HCT116 (cell line): ENCODE results near the gene GPR52. TPM values are rescaled to one million over a fixed set of nuclear protein-coding genes. Genes with fewer than 3 reads are reported as not detected.

ENCODE experiments used
- ATAC-seq: fragments of 200-7000 bp; cut with Tn5 transposase; 2 replicates; pipeline ENCODE4 v1.9.1; 2020; ENCODE audit warnings: mild to moderate bottlenecking, moderate library complexity
- BruUV-seq: library from RNA; stranded (reverse); fragments of 400-500 nt; replicated peaks from 2 replicates; lab custom pipeline; 2021; lab: Mats Ljungman, UMichigan
- CTCF ChIA-PET: fragments of 300-600 bp; sonication (Branson Sonifier 250); formaldehyde crosslinking; loops from one replicate; lab custom pipeline; 2021; ENCODE audit warnings: antibody characterized with exemption; lab: Charles Lee
- POLR2A ChIA-PET: fragments of 300-600, 350-600 bp; sonication (Branson Sonifier 250); formaldehyde crosslinking; loops from one replicate; lab custom pipeline; 2021; ENCODE audit warnings: antibody characterized with exemption; lab: Charles Lee
- RAD21 ChIA-PET, 2 experiments: fragments of 300-600 bp; sonication (Branson Sonifier 250); formaldehyde crosslinking; loops; one replicate each; lab custom pipeline; 2023; ENCODE audit warnings: low total read pairs in 2 of 2; ENCODE audit not compliant: uncharacterized antibody in 2 of 2, unreplicated experiment in 2 of 2, low non-redundant PET in 1 of 2; lab: Charles Lee
- DNase-seq: peaks from one replicate; pipeline ENCODE4 v3.0.0-alpha.2; 2010; ENCODE audit warnings: low read depth, low spot score
- H2AFZ ChIP-seq: fragments of 200-600 bp; shearing (Covaris generic), sonication (generic); 2 replicates; pipeline ENCODE4 v1.6.1; 2017; ENCODE audit warnings: low read depth, mixed run types, mixed read lengths, antibody characterized with exemption, low read length; ENCODE audit not compliant: poor library complexity, severe bottlenecking
- H3K27ac ChIP-seq: 2 replicates; pipeline ENCODE4 v1.5.1; 2012; ENCODE audit warnings: low read depth, low read length
- H3K27me3 ChIP-seq: fragments of 200-600 bp; sonication (generic); 2 replicates; pipeline ENCODE4 v1.6.1; 2016; ENCODE audit warnings: mixed run types, low read length, mixed read lengths; ENCODE audit not compliant: insufficient read depth
- H3K36me3 ChIP-seq, 2 experiments: fragments of 200-500 bp in 1 of 2; fragments of 200-600 bp in 1 of 2; sonication (Bioruptor generic) in 1 of 2; sonication (generic) in 1 of 2; 2 replicates each; pipeline versions ENCODE4 v1.5.1 to v1.6.1; 2014 to 2016; ENCODE audit warnings: low read length in 2 of 2, inconsistent platforms in 1 of 2, mixed read lengths in 1 of 2, mixed run types in 1 of 2; ENCODE audit not compliant: insufficient read depth in 2 of 2, control insufficient read depth in 1 of 2
- H3K4me1 ChIP-seq, 2 experiments: fragments of 200-600 bp in 1 of 2; sonication (generic) in 1 of 2; 2 replicates each; pipeline versions ENCODE4 v1.5.1 to v1.6.1; 2012 to 2017; ENCODE audit warnings: low read length in 2 of 2, inconsistent platforms in 1 of 2, mild to moderate bottlenecking in 1 of 2, mixed read lengths in 1 of 2, mixed run types in 1 of 2, moderate library complexity in 1 of 2; ENCODE audit not compliant: insufficient read depth in 2 of 2, control insufficient read depth in 1 of 2
- H3K4me2 ChIP-seq: fragments of 200-600 bp; sonication (generic); 2 replicates; pipeline ENCODE4 v1.6.1; 2017; ENCODE audit warnings: mixed run types, low read length, mixed read lengths
- H3K4me3 ChIP-seq, 2 experiments: fragments of 200-600 bp in 1 of 2; sonication (generic) in 1 of 2; replicated peaks in 1 of 2; 2 replicates each; pipeline ENCODE4 v1.5.1; 2011 to 2016; ENCODE audit warnings: low read length in 2 of 2, control low read depth in 1 of 2, low read depth in 1 of 2, mild to moderate bottlenecking in 1 of 2, mixed read lengths in 1 of 2, mixed run types in 1 of 2
- H3K79me2 ChIP-seq: fragments of 200-600 bp; sonication (generic); 2 replicates; pipeline ENCODE4 v1.6.1; 2017; ENCODE audit warnings: mild to moderate bottlenecking, mixed run types, low read length, moderate library complexity, mixed read lengths; ENCODE audit not compliant: insufficient read depth
- H3K9ac ChIP-seq: fragments of 200-600 bp; sonication (generic); 2 replicates; pipeline ENCODE4 v1.6.1; 2016; ENCODE audit warnings: low read length, mixed read lengths
- H3K9me2 ChIP-seq: fragments of 200-600 bp; sonication (generic), shearing (Covaris generic); 2 replicates; pipeline ENCODE4 v1.6.1; 2017; ENCODE audit warnings: mixed run types, mild to moderate bottlenecking, moderate library complexity; ENCODE audit not compliant: insufficient read depth
- H3K9me3 ChIP-seq, 2 experiments: fragments of 200-500 bp in 1 of 2; fragments of 200-600 bp in 1 of 2; sonication (Bioruptor generic) in 1 of 2; sonication (generic) in 1 of 2; 2 replicates each; pipeline ENCODE4 v1.6.1; 2014 to 2017; ENCODE audit warnings: low read length in 2 of 2, mixed read lengths in 2 of 2, inconsistent platforms in 1 of 2, low read depth in 1 of 2, mild to moderate bottlenecking in 1 of 2, mixed run types in 1 of 2, moderate library complexity in 1 of 2; ENCODE audit not compliant: control insufficient read depth in 1 of 2, insufficient read depth in 1 of 2
- H4K20me1 ChIP-seq: fragments of 200-600 bp; sonication (generic), shearing (Covaris generic); 2 replicates; pipeline ENCODE4 v1.6.1; 2017; ENCODE audit warnings: mixed run types, mild to moderate bottlenecking, moderate library complexity; ENCODE audit not compliant: insufficient read depth
- CEBPB ChIP-seq: IDR thresholded peaks from 2 replicates; pipeline ENCODE4 v1.6.1; 2012; ENCODE audit warnings: low read depth
- EGR1 ChIP-seq: IDR thresholded peaks from 2 replicates; pipeline ENCODE4 v1.6.1; 2012; ENCODE audit warnings: low read depth
- ELF1 ChIP-seq: IDR thresholded peaks from 2 replicates; pipeline ENCODE4 v1.6.1; 2012; ENCODE audit warnings: low read depth, borderline replicate concordance
- EZH2 ChIP-seq: fragments of 200-600 bp; sonication (generic); IDR thresholded peaks from 2 replicates; pipeline ENCODE4 v1.6.1; 2017; ENCODE audit warnings: antibody characterized with exemption, mixed run types
- EZH2phosphoT487 ChIP-seq: fragments of 200-600 bp; IDR thresholded peaks from 2 replicates; pipeline ENCODE4 v1.6.1; 2018; ENCODE audit warnings: antibody characterized with exemption, borderline replicate concordance
- FOSL1 ChIP-seq: IDR thresholded peaks from 2 replicates; pipeline ENCODE4 v1.6.1; 2012; ENCODE audit warnings: low read depth
- JUND ChIP-seq: IDR thresholded peaks from 2 replicates; pipeline ENCODE4 v1.6.1; 2012
- POLR2AphosphoS5 ChIP-seq: IDR thresholded peaks from 2 replicates; pipeline ENCODE4 v1.6.1; 2011; ENCODE audit warnings: mild to moderate bottlenecking, low read depth, low read length, moderate library complexity
- SIN3A ChIP-seq: IDR thresholded peaks from 2 replicates; pipeline ENCODE4 v1.6.1; 2012; ENCODE audit warnings: low read depth
- SP1 ChIP-seq: IDR thresholded peaks from 2 replicates; pipeline ENCODE4 v1.6.1; 2012; ENCODE audit warnings: low read depth
- SRF ChIP-seq: IDR thresholded peaks from 2 replicates; pipeline ENCODE4 v1.6.1; 2012; ENCODE audit warnings: low read depth
- TCF7L2 ChIP-seq: IDR thresholded peaks from 2 replicates; pipeline ENCODE4 v1.7.0; 2011; ENCODE audit warnings: borderline replicate concordance, inconsistent platforms; ENCODE audit not compliant: insufficient read depth, insufficient read length; ENCODE audit errors: extremely low read depth
- YY1 ChIP-seq: IDR thresholded peaks from 2 replicates; pipeline ENCODE4 v1.6.1; 2011; ENCODE audit warnings: low read length, low read depth, moderate library complexity, mild to moderate bottlenecking; ENCODE audit not compliant: insufficient replicate concordance; ENCODE audit errors: extremely low read depth
- ZFX ChIP-seq: fragments of 450-650 bp; IDR thresholded peaks from 2 replicates; pipeline ENCODE4 v1.6.1; 2017
- ZNF274 ChIP-seq: fragments of 200-500 bp; sonication (Bioruptor generic); IDR thresholded peaks from 2 replicates; pipeline ENCODE4 v1.6.1; 2014; ENCODE audit warnings: mild to moderate bottlenecking, low read depth, low read length, inconsistent platforms
- intact Hi-C: fragments of 100-400 bp; cut with micrococcal nuclease; formaldehyde crosslinking; loops from 2 replicates; pipeline ENCODE4 v1.10.0; 2022
- total RNA-seq: library from RNA; stranded (reverse); gene quantifications from one replicate; pipeline ENCODE4 v1.2.1, GENCODE V29; 2021; ENCODE audit not compliant: unreplicated experiment
- TF ChIP-seq, protein P1 (sequence below), 3 experiments: fragments of 200-600 bp in 1 of 3; sonication (generic) in 1 of 3; IDR thresholded peaks in 2 of 3; conservative IDR thresholded peaks in 1 of 3; 2 replicates each; pipeline ENCODE4 v1.5.1; 2012 to 2017; ENCODE audit warnings: low read depth in 2 of 3, low read length in 2 of 3, antibody characterized with exemption in 1 of 3, borderline replicate concordance in 1 of 3, control low read depth in 1 of 3, mild to moderate bottlenecking in 1 of 3, mixed read lengths in 1 of 3, mixed run types in 1 of 3, moderate library complexity in 1 of 3; ENCODE audit not compliant: insufficient read depth in 1 of 3
- TF ChIP-seq, protein P2 (sequence below): IDR thresholded peaks from 2 replicates; pipeline ENCODE4 v1.6.1; 2012
- TF ChIP-seq, protein P3 (sequence below): IDR thresholded peaks from 2 replicates; pipeline ENCODE4 v1.6.1; 2012; ENCODE audit warnings: low read depth

The GPR52 gene
- total RNA-seq, 1 experiment from 2014 or later = 0.34 TPM

DNA sequence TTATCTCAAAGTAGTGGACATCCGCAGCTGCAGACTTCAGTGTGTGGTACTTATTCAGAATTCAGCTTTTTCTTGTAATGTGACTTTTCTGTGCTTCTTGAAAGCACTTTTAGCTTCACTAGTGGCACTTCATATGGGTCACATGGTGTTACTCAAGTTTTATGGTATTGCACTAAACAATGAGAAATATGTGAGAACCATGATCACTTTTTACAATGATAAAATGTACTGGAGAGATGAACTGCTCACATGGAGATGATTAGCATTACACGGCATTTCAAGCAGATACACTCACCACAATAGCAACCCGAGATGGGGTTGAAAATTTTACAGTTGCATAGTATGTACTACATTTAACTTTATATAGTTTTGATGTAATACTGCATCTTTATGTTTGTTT is 40.1 kb upstream of the GPR52 start:
- H3K4me2 ChIP-seq = no peak overlapping the region
- BruUV-seq = no TSS peak
- no peak for TF ChIP-seq CEBPB
- TF ChIP-seq, protein P1, sequence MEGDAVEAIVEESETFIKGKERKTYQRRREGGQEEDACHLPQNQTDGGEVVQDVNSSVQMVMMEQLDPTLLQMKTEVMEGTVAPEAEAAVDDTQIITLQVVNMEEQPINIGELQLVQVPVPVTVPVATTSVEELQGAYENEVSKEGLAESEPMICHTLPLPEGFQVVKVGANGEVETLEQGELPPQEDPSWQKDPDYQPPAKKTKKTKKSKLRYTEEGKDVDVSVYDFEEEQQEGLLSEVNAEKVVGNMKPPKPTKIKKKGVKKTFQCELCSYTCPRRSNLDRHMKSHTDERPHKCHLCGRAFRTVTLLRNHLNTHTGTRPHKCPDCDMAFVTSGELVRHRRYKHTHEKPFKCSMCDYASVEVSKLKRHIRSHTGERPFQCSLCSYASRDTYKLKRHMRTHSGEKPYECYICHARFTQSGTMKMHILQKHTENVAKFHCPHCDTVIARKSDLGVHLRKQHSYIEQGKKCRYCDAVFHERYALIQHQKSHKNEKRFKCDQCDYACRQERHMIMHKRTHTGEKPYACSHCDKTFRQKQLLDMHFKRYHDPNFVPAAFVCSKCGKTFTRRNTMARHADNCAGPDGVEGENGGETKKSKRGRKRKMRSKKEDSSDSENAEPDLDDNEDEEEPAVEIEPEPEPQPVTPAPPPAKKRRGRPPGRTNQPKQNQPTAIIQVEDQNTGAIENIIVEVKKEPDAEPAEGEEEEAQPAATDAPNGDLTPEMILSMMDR (IDR thresholded peaks at IDR 0.05 in 2 of 3, conservative IDR thresholded peaks at IDR 0.05 in 1 of 3; ENCODE audit: borderline replicate concordance in 1 of 3, insufficient read depth in 1 of 3, low read depth in 2 of 3, low read length in 2 of 3) = no peak
- TF ChIP-seq FOSL1 = no peak
- no peak for TF ChIP-seq EZH2
- TF ChIP-seq ZNF274 = no peak
- TF ChIP-seq EGR1 = no peak
- TF ChIP-seq YY1 = no peak
- TF ChIP-seq, protein P2, sequence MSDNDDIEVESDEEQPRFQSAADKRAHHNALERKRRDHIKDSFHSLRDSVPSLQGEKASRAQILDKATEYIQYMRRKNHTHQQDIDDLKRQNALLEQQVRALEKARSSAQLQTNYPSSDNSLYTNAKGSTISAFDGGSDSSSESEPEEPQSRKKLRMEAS = no peak
- no peak for TF ChIP-seq JUND
- TF ChIP-seq SP1 = no peak
- no peak for TF ChIP-seq ZFX
- TF ChIP-seq SIN3A = no peak
- no peak for TF ChIP-seq ELF1
- no peak for TF ChIP-seq SRF
- TF ChIP-seq TCF7L2 = no peak
- no peak for TF ChIP-seq EZH2phosphoT487
- no peak for TF ChIP-seq POLR2AphosphoS5
- TF ChIP-seq, protein P3, sequence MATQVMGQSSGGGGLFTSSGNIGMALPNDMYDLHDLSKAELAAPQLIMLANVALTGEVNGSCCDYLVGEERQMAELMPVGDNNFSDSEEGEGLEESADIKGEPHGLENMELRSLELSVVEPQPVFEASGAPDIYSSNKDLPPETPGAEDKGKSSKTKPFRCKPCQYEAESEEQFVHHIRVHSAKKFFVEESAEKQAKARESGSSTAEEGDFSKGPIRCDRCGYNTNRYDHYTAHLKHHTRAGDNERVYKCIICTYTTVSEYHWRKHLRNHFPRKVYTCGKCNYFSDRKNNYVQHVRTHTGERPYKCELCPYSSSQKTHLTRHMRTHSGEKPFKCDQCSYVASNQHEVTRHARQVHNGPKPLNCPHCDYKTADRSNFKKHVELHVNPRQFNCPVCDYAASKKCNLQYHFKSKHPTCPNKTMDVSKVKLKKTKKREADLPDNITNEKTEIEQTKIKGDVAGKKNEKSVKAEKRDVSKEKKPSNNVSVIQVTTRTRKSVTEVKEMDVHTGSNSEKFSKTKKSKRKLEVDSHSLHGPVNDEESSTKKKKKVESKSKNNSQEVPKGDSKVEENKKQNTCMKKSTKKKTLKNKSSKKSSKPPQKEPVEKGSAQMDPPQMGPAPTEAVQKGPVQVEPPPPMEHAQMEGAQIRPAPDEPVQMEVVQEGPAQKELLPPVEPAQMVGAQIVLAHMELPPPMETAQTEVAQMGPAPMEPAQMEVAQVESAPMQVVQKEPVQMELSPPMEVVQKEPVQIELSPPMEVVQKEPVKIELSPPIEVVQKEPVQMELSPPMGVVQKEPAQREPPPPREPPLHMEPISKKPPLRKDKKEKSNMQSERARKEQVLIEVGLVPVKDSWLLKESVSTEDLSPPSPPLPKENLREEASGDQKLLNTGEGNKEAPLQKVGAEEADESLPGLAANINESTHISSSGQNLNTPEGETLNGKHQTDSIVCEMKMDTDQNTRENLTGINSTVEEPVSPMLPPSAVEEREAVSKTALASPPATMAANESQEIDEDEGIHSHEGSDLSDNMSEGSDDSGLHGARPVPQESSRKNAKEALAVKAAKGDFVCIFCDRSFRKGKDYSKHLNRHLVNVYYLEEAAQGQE = no peak
- TF ChIP-seq, all 23 proteins: peak for 0
- H3K4me3 ChIP-seq = no peak overlapping the region
- intact Hi-C loops = no loop called here
- H3K4me1 ChIP-seq = no peaks in the 10 kb centered on the region
- no peak overlapping the region for H2AFZ ChIP-seq
- H3K27ac ChIP-seq = no peak overlapping the region
- POLR2A ChIA-PET = no interaction called here
- ATAC-seq (no peak), DNase-seq (no peak)
- no peak overlapping the region for H3K9ac ChIP-seq
- no peaks in the 10 kb centered on the region for H3K27me3 ChIP-seq
- H3K79me2 ChIP-seq = no peaks in the 10 kb centered on the region
- CTCF ChIA-PET = no interaction called here
- H3K36me3 ChIP-seq = no peaks in the 10 kb centered on the region
- H3K9me3 ChIP-seq = no peaks in the 10 kb centered on the region
- RAD21 ChIA-PET = no interaction called here
- no peaks in the 10 kb centered on the region for H3K9me2 ChIP-seq
- no peaks in the 10 kb centered on the region for H4K20me1 ChIP-seq
